Measurements from ENCODE around the gene TNNT2.

The TNNT2 gene

GRCh38 chr1:201334325-201335173, 42.9 kb downstream of the TNNT2 start:
- no peak for DNase-seq (ENCODE audit: low read depth)

GRCh38 chr1:201332616-201333335, 44.7 kb downstream of the TNNT2 start:
- DNase-seq (ENCODE audit: low read depth): no peak

GRCh38 chr1:201332021-201332420, 45.5 kb downstream of the TNNT2 start:
- DNase-seq (ENCODE audit: low read depth): no peak

GRCh38 chr1:201331166-201331565, 46.3 kb downstream of the TNNT2 start:
- no peak for DNase-seq (ENCODE audit: low read depth)

- no peak for DNase-seq (ENCODE audit: low read depth)
Measured at GRCh38 chr1:201330541-201330940, 46.9 kb downstream of the TNNT2 start.

GRCh38 chr1:201329801-201330200, 47.7 kb downstream of the TNNT2 start:
- no peak for DNase-seq (ENCODE audit: low read depth)

- DNase-seq (ENCODE audit: low read depth): no peak
Measured at GRCh38 chr1:201329286-201329685, 48.2 kb downstream of the TNNT2 start.

- no peak for DNase-seq (ENCODE audit: low read depth)
Measured at GRCh38 chr1:201328576-201328975, 48.9 kb downstream of the TNNT2 start.

- DNase-seq (ENCODE audit: low read depth): no peak
Measured at GRCh38 chr1:201327687-201328240, 49.7 kb downstream of the TNNT2 start.

GRCh38 chr1:201326710-201327109, 50.8 kb downstream of the TNNT2 start:
- DNase-seq (ENCODE audit: low read depth): no peak

- no peak for DNase-seq (ENCODE audit: low read depth)
Measured at GRCh38 chr1:201325678-201326060, 51.8 kb downstream of the TNNT2 start.

- no peak for DNase-seq (ENCODE audit: low read depth)
Measured at GRCh38 chr1:201324821-201325677, 52.4 kb downstream of the TNNT2 start.

GRCh38 chr1:201324306-201324705, 53.2 kb downstream of the TNNT2 start:
- DNase-seq (ENCODE audit: low read depth): no peak

- DNase-seq (ENCODE audit: low read depth): no peak
Measured at GRCh38 chr1:201322653-201323510, 54.6 kb downstream of the TNNT2 start.

- no peak for DNase-seq (ENCODE audit: low read depth)
Measured at GRCh38 chr1:201321826-201322390, 55.6 kb downstream of the TNNT2 start.

GRCh38 chr1:201320168-201320788, 57.2 kb downstream of the TNNT2 start:
- DNase-seq (ENCODE audit: low read depth): no peak

- no peak for DNase-seq (ENCODE audit: low read depth)
Measured at GRCh38 chr1:201319631-201320030, 57.8 kb downstream of the TNNT2 start.

GRCh38 chr1:201318504-201319340, 58.8 kb downstream of the TNNT2 start:
- DNase-seq (ENCODE audit: low read depth): no peak

- no peak for DNase-seq (ENCODE audit: low read depth)
Measured at GRCh38 chr1:201317551-201317950, 59.9 kb downstream of the TNNT2 start.
